Hindlimb muscle (tissue), 1 donor: ENCODE measurements around the gene ADAM12. TPM values are rescaled to one million over a fixed set of nuclear protein-coding genes. Genes with fewer than 3 reads are reported as not detected.

Experiments used
- DNase-seq: peaks from one replicate; pipeline ENCODE4 v3.0.0-alpha.2; 2013
- polyA plus RNA-seq: library from polyadenylated mRNA; unstranded; fragments of 120-200 nt; gene quantifications from one replicate; pipeline ENCODE4 v1.2.1, GENCODE V29; 2013; ENCODE audit not compliant: insufficient read length

The ADAM12 gene
- polyA plus RNA-seq, 1 donor: 18.6 TPM

- no peak for DNase-seq
Measured at GRCh38 chr10:126046831-126047230, 341.4 kb downstream of the ADAM12 start.

DNA sequence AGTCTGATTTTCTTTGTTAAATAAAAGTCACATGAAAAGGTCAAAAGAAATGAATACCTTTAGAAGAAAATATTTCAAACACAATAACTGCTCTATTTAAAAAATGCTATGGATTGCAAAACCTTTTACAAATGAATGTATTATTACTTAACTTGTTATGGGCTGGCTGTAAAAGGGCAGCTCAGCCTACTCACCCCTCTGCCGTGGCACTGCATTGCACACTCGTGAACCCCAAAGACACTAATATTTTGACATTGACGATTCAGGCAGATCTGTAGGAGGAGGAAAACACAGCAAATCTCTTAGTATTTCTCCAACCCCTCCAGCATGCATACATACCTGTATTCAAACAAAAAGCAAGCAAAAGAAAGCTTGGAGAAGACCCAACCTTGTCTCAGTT lies 342.4 kb downstream of the ADAM12 start:
- DNase-seq: no peak

- no peak for DNase-seq
Measured at GRCh38 chr10:126043389-126043788, 344.9 kb downstream of the ADAM12 start.

DNA sequence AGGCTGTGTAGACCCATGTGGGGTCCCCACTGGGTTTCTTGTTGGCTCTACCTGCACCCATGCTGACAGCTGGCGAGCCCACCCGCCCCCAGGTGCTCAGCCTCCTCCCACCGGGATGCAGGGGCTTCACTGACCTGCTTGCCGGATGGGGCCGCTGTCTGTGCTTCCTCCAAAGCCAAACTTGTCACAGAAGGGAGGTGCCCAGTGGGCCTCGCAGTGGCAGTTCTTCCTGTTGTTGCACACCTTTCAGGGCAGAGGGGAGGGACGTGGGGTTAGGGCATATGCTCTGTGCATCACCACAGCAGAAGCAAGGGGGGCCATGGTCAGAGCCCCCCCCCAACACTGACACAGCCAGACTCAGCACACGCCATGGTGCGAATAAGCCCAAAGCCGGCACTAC lies 345.4 kb downstream of the ADAM12 start:
- no peak for DNase-seq

DNA sequence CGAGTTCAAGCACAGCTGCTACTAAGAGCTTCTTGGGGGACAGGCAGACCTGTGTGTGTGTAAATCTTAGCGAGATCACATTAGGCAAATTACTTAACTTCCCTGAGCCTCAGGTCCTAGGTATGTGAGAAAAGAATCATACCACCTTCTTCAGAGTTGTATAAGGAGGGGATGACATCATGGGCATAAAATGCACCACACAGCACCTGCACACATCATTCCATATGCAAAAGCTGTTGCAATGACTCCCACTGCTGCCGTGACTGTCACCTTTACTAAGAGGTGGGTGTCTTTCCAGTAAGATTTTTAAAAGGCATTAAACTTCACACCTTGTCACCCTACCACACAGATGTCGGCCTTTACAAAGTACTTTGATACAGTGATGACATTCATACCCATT lies 345.9 kb downstream of the ADAM12 start:
- no peak for DNase-seq

DNA sequence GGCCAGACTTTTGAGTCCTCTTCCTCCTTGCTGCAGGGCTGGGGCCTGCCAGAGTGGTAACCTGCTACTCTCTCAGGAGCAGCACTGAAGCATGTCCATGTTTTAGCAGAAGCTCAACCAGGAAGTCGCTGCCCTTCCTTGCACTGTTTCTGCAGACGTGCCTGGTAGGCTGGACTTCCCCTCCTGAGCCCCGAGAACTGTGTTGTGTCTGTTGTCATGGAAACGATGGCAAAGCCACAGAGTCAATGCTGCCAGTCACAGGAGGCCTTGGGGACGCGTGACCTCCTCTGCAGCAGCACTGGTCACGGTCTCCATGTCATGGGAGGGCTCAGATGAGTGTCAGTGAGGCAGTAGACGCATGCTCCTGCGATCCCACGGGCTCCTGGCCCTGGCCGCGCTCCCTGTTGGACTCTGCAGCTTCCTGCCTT lies 346.5 kb downstream of the ADAM12 start:
- DNase-seq: peak; percentile 77

DNA sequence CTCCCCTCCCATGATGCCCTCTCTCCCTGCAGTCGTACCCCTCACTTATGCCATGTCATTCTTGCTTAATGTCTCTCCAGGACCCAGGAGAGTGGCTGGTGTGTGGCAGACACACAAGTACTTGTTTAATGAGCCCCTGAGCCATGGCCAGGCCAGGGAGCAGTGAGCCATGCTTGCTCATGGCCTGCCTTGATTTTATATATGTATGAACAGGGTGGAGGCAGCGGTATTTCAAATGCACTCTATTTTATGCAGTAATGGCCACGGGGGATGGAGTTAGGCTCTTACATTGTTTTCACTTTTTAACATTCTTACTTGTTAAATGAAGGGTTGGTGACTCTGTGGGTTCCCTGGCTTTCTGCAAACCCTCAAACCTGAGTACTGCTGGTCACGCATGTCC lies 347.2 kb downstream of the ADAM12 start:
- DNase-seq: no peak

DNA sequence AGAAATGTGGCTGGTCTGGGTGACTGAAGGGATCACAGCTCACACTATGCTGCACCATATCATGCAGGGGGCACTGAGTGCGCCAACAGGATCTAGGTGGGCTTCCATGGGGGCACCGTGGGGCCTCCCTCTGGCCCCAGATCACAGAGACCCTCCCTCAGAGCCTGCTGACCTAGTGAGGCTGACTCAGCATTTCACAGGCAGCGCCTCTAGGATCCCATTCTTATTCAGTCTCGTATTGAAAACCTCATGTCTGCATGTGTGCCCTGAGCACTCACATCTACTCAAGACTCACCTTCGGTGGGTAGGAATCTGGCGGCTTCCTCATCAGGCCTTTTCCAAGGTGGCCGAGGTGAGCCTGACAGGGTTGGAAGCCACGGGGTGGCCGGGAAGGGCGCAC lies 350.3 kb downstream of the ADAM12 start:
- DNase-seq: no peak

DNA sequence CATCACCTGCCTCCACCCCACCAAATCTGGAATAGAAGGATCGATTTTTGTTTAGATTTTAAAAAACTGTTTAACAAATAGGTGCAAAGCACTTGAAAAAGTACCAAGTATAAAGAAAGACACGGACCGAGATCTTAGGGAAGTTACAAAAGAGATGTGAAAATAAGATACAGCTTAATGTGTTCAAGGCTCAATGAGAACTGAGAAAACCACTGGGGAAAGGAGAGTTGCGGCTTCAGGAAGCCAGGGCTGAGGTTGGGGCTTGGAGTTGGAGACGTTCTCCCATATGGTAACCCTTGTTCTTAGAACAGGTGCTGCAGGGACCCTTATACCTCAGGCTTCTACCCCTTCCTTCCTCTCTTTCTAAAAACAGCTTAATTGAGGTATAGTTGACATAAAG lies 351.8 kb downstream of the ADAM12 start:
- DNase-seq: no peak

- DNase-seq: no peak
Measured at GRCh38 chr10:126034586-126034985, 353.7 kb downstream of the ADAM12 start.

DNA sequence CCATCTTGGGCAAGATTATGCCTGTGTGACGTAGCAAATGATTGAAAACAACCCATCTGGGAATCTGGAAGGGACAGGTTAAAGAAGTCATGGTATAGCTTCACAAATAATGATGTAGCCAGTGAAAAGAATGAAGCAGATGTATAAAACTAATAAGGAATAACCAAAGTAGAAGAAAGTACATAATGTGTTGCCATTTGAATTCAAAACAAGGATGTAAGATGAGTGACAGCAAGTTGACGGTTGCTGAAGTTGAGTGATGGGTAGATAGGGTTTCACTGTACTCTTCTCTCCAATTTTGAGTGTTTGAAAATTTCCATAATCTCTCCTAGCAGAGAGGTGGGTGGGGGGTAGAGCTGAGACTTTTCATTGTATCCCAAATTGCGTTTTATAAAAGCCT lies 358.3 kb downstream of the ADAM12 start:
- no peak for DNase-seq

GRCh38 chr10:126027692-126028091 lies 360.6 kb downstream of the ADAM12 start:
- no peak for DNase-seq

DNA sequence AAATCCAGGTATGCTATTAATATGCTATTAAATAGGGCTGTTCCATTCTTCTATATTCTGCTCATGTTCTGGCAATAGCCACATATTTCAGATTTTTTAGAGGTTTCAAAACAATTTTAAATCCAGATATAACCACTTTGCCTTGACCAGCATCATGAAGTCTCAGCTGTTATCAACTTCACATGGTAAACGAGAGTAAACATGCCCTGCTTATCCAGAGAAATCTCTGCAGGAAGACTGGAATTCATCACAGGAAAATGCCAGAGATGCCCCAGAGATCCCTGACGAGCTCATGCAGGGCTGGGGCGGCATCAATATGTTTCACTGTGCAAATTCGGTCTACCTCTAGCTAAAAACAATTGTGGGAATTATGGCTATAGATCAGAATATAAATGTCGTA lies 365.4 kb downstream of the ADAM12 start:
- no peak for DNase-seq

DNA sequence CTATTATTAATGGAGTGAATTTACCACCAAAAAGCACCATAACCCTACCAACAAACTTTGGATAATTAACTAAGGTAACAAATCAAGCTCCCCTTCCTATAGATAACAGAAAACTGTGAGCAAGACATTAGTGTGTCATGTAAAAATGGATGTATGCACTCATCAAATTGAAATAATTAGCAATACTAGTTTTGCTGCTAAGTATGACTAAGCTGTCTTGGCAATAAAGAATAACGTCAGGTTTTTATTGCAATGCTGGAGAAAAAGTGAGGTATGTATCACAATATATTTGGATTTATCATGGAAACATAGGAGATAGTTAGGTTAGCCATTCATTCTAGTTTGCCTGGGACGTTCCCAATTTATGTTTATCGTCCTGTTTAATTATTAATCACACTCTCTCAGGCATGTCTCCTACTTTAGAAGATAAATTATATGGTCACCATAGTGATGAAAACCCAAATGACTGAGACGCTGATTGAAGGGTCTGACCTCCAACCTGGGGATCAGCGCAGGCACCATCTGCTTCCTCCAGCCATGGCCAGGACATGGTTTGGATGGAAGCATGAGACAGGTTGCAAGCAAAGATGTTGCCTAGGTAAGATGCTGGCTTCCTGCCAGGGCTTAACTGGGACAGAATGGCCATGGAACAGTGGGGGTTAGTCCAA lies 366.3 kb downstream of the ADAM12 start:
- DNase-seq: no peak

- no peak for DNase-seq
Measured at GRCh38 chr10:126017961-126018560, 370.2 kb downstream of the ADAM12 start.

GRCh38 chr10:126016882-126017281 lies 371.4 kb downstream of the ADAM12 start:
- DNase-seq: no peak

DNA sequence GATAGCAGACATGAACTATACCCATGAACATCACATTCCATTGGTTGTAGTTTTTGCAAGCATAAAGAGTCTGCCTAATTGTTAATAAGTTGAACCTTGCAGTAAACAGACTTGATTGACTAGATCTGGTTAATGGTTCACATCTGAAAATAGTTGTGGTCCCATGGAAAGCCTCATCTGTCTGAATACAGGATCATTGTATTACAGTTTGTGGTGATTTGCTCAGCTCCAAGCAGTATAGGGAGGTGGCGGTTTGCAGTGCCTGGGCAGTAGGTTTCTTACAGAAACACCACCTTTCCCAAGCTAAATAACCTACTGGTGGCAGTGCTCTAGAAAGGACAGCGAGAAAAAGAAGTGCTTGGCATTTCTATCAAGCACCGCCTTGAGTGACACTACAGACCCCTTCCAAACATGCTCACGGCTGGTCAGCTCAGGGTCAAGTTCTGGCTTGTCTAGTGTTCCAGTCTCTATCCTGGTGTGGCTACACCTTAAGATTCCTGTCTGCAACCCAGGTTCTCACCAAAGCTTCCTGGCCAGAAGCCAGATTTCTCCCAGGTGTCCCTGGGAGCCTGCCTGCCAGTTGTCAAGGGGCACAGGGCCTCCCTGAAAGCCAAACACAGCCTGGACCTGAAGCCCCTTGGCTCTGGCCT lies 372.0 kb downstream of the ADAM12 start:
- no peak for DNase-seq

DNA sequence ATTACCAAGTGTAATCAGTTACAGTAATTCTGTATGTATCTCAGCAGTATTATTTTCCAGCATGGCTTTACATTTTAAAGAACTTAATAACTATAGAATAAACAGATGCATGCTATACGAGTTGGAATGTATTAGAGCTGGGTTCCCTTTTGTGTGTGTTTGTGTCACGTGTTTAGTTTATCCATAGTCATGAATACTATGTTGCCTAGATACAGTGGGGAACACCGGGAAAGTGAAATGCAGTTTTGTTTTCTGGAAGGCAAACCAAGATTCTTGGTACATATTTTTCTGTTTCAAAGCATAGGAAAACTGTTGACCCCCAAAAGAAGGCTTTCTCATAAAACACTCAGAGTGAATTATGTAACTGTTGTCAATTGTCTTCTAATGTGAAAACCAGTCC lies 372.9 kb downstream of the ADAM12 start:
- DNase-seq: peak; percentile 16

- DNase-seq: peak; percentile 12
Measured at GRCh38 chr10:126014309-126014708, 374.0 kb downstream of the ADAM12 start.

DNA sequence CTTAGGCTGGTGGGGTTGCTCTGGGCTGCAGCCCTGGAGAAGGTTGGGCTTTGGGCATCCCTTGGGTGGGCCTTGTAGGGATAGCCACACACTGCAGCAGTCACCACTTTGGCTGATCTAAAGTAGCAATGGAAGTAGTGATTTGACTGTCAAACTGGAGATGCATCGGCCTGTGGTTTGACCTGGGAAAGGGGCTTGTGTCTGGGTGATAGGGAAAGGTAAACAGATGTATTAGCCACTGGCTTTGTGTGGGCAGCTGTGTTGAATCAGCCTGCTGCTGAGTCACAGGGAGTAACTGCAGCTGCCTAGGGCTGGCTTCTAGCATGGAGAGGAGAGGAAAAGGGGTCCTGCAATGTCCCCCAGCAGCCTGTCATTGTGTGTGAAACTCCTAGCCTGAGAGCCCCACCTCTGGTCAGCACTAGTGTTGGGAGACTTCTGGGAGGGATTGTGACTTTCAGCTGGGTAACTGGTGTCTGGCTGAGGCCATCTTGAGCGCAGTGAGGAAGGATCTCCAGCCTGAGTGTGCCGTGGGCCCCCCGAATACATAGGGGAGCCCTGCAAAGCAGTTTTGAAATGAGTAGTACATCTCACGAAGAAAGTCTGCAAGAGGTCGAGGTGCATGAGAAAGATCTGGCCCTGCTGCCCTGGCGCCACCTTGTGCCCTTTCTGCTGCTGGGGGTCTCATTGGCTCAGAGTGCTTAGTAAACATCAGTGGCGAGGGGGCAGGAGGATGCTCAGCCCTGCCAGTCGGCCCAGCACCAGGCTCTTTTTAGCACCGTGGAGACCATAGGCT lies 374.6 kb downstream of the ADAM12 start:
- no peak for DNase-seq

GRCh38 chr10:126012485-126012884 lies 375.8 kb downstream of the ADAM12 start:
- no peak for DNase-seq

GRCh38 chr10:126011995-126012394 lies 376.3 kb downstream of the ADAM12 start:
- no peak for DNase-seq

- no peak for DNase-seq
Measured at GRCh38 chr10:126009650-126010049, 378.6 kb downstream of the ADAM12 start.
